HAP-1 (cell line): ENCODE results near the gene KRTAP27-1.

Experiments used
- DNase-seq, 2 experiments: peaks; one replicate each; pipeline ENCODE4 v3.0.0-alpha.2; 2016 to 2020; ENCODE audit warnings: low spot score in 2 of 2
- H3K27me3 ChIP-seq: fragments of 250-450 bp; sonication (Bioruptor Pico); 2 replicates; pipeline ENCODE4 v1.5.1; 2020; ENCODE audit warnings: low read depth, mild to moderate bottlenecking, moderate library complexity
- H3K36me3 ChIP-seq: fragments of 250-450 bp; sonication (Bioruptor Pico); replicated peaks from 2 replicates; pipeline ENCODE4 v1.5.1; 2020; ENCODE audit warnings: mild to moderate bottlenecking
- H3K4me1 ChIP-seq: fragments of 250-450 bp; sonication (Bioruptor Pico); 2 replicates; pipeline ENCODE4 v1.5.1; 2020; ENCODE audit warnings: mild to moderate bottlenecking
- H3K4me3 ChIP-seq: fragments of 250-450 bp; sonication (Bioruptor Pico); 2 replicates; pipeline ENCODE4 v1.5.1; 2020; ENCODE audit warnings: mild to moderate bottlenecking, moderate library complexity
- H3K9me3 ChIP-seq: fragments of 250-450 bp; sonication (Bioruptor Pico); 2 replicates; pipeline ENCODE4 v1.5.1; 2020; ENCODE audit warnings: mild to moderate bottlenecking, moderate library complexity
- in situ Hi-C: fragments of 300-500 bp; cut with MboI; formaldehyde crosslinking; loops from 3 replicates; pipeline ENCODE4 v1.14.3; 2020; ENCODE audit warnings: low sequenced_read_pairs, inconsistent platforms, mixed read lengths

The KRTAP27-1 gene

GRCh38 chr21:30333736-30334135 is 3.8 kb downstream of the KRTAP27-1 start:
- H3K4me1 ChIP-seq: no peaks in the 10 kb centered on the region
- DNase-seq: no peak
- peaks cover 3% of the 10 kb centered on the region; the same call in 1 of the 2 replicates for H3K9me3 ChIP-seq
- in situ Hi-C loops: no loop called here
- no peaks in the 10 kb centered on the region for H3K27me3 ChIP-seq
- no peaks in the 10 kb centered on the region for H3K36me3 ChIP-seq
- H3K4me3 ChIP-seq: no peak overlapping the region

GRCh38 chr21:30332681-30333080 is 4.8 kb downstream of the KRTAP27-1 start:
- H3K4me3 ChIP-seq: no peak overlapping the region
- DNase-seq: no peak
- in situ Hi-C loops: no loop called here
- H3K27me3 ChIP-seq: no peaks in the 10 kb centered on the region
- H3K36me3 ChIP-seq: no peaks in the 10 kb centered on the region
- peaks cover 3% of the 10 kb centered on the region; the same call in 1 of the 2 replicates for H3K9me3 ChIP-seq
- no peaks in the 10 kb centered on the region for H3K4me1 ChIP-seq

GRCh38 chr21:30329203-30329875 is 8.2 kb downstream of the KRTAP27-1 start:
- Histone ChIP-seq H3K9me3 (peaks cover 3% of the 10 kb centered on the region; the same call in 1 of the 2 replicates), H3K4me3 (no peak overlapping the region), H3K4me1 (no peaks in the 10 kb centered on the region), H3K36me3 (no peaks in the 10 kb centered on the region), H3K27me3 (no peaks in the 10 kb centered on the region)
- in situ Hi-C loops: no loop called here
- no peak for DNase-seq

GRCh38 chr21:30326390-30326789 is 11.1 kb downstream of the KRTAP27-1 start:
- H3K4me1 ChIP-seq: no peaks in the 10 kb centered on the region
- no peaks in the 10 kb centered on the region; the same call in 1 of the 2 replicates for H3K9me3 ChIP-seq
- H3K27me3 ChIP-seq: no peaks in the 10 kb centered on the region
- in situ Hi-C loops: no loop called here
- H3K4me3 ChIP-seq: no peak overlapping the region
- DNase-seq: no peak
- no peaks in the 10 kb centered on the region for H3K36me3 ChIP-seq

GRCh38 chr21:30320215-30320614 is 17.3 kb downstream of the KRTAP27-1 start, which contains the start of gene KRTAP26-1:
Gene KRTAP26-1, minus strand, starts transcription at chr21:30320315. Its CDS starts 280 bp downstream, at chr21:30320035.
- DNase-seq: no peak
- Histone ChIP-seq H3K4me1 (no peaks in the 10 kb centered on the region), H3K27me3 (no peaks in the 10 kb centered on the region), H3K4me3 (no peak within 1 kb of the TSS), H3K36me3 (no peaks in the 10 kb centered on the region), H3K9me3 (no peaks in the 10 kb centered on the region)
- in situ Hi-C loops: no loop called here

GRCh38 chr21:30315701-30316100 is 21.8 kb downstream of the KRTAP27-1 start:
- Histone ChIP-seq H3K9me3 (no peaks in the 10 kb centered on the region), H3K4me3 (no peak overlapping the region), H3K36me3 (no peaks in the 10 kb centered on the region), H3K27me3 (no peaks in the 10 kb centered on the region), H3K4me1 (no peaks in the 10 kb centered on the region)
- DNase-seq: no peak
- in situ Hi-C loops: no loop called here

- in situ Hi-C loops: no loop called here
- H3K9me3 ChIP-seq: no peaks in the 10 kb centered on the region; the same call in 1 of the 2 replicates
- DNase-seq: no peak
These were observed 30.6 kb downstream of the KRTAP27-1 start for GRCh38 chr21:30306884-30307283.

GRCh38 chr21:30305136-30305535 is 32.4 kb downstream of the KRTAP27-1 start:
- no peak overlapping the region for H3K4me3 ChIP-seq
- H3K27me3 ChIP-seq: no peaks in the 10 kb centered on the region
- H3K36me3 ChIP-seq: no peaks in the 10 kb centered on the region
- in situ Hi-C loops: no loop called here
- DNase-seq: no peak
- no peaks in the 10 kb centered on the region for H3K4me1 ChIP-seq
- no peaks in the 10 kb centered on the region; the same call in 1 of the 2 replicates for H3K9me3 ChIP-seq

More at GRCh38 chr21:30306884-30307283, 30.6 kb downstream of the KRTAP27-1 start:
- no peaks in the 10 kb centered on the region for H3K27me3 ChIP-seq
- no peaks in the 10 kb centered on the region for H3K4me1 ChIP-seq
- no peaks in the 10 kb centered on the region for H3K36me3 ChIP-seq
- no peak overlapping the region for H3K4me3 ChIP-seq

GRCh38 chr21:30289215-30289614 is 48.3 kb downstream of the KRTAP27-1 start, which contains the start of gene KRTAP25-1:
Gene KRTAP25-1, minus strand, starts transcription at chr21:30289514. Its CDS starts 24 bp downstream, at chr21:30289490.
- in situ Hi-C loops: no loop called here
- Histone ChIP-seq H3K27me3 (no peaks in the 10 kb centered on the region), H3K4me3 (no peak within 1 kb of the TSS), H3K36me3 (no peaks in the 10 kb centered on the region), H3K9me3 (no peaks in the 10 kb centered on the region), H3K4me1 (no peaks in the 10 kb centered on the region)
- DNase-seq: no peak
